Measurements from ENCODE around the gene PLXNA4.

PLXNA4 gene

GRCh38 chr7:132213583-132213982 is 362.7 kb downstream of the PLXNA4 start:
- no peak for DNase-seq (ENCODE audit: low read depth)
- H3K4me3 ChIP-seq (ENCODE audit: low read depth, low read length) = no peak overlapping the region
- TF ChIP-seq MAX (IDR thresholded peaks at IDR 0.05; ENCODE audit: low read depth, low read length) (no peak), CTCF (IDR thresholded peaks at IDR 0.05; ENCODE audit: low read depth, low read length) (no peak), MYC (IDR thresholded peaks at IDR 0.05; ENCODE audit: low read depth, low read length) (no peak), POLR2A (IDR thresholded peaks at IDR 0.05; ENCODE audit: extremely low read depth, insufficient read length) (no peak)

- no peak for DNase-seq (ENCODE audit: low read depth)
- no peak for TF ChIP-seq POLR2A (IDR thresholded peaks at IDR 0.05; ENCODE audit: extremely low read depth, insufficient read length)
- no peak for TF ChIP-seq CTCF (IDR thresholded peaks at IDR 0.05; ENCODE audit: low read depth, low read length)
- TF ChIP-seq MAX (IDR thresholded peaks at IDR 0.05; ENCODE audit: low read depth, low read length) = no peak
- TF ChIP-seq MYC (IDR thresholded peaks at IDR 0.05; ENCODE audit: low read depth, low read length) = no peak
Observed at GRCh38 chr7:132211971-132212370, 364.3 kb downstream of the PLXNA4 start.

GRCh38 chr7:132210821-132211220 is 365.4 kb downstream of the PLXNA4 start:
- H3K4me3 ChIP-seq (ENCODE audit: low read depth, low read length) = no peak overlapping the region
- TF ChIP-seq POLR2A (IDR thresholded peaks at IDR 0.05; ENCODE audit: extremely low read depth, insufficient read length) = no peak
- no peak for TF ChIP-seq MYC (IDR thresholded peaks at IDR 0.05; ENCODE audit: low read depth, low read length)
- TF ChIP-seq MAX (IDR thresholded peaks at IDR 0.05; ENCODE audit: low read depth, low read length) = no peak
- TF ChIP-seq CTCF (IDR thresholded peaks at IDR 0.05; ENCODE audit: low read depth, low read length) = no peak
- no peak for DNase-seq (ENCODE audit: low read depth)

More at GRCh38 chr7:132211971-132212370, 364.3 kb downstream of the PLXNA4 start:
- no peak overlapping the region for H3K4me3 ChIP-seq (ENCODE audit: low read depth, low read length)

GRCh38 chr7:132207782-132208181 is 368.5 kb downstream of the PLXNA4 start:
- no peak for DNase-seq (ENCODE audit: low read depth)
- TF ChIP-seq POLR2A (IDR thresholded peaks at IDR 0.05; ENCODE audit: extremely low read depth, insufficient read length) = no peak
- no peak for TF ChIP-seq MAX (IDR thresholded peaks at IDR 0.05; ENCODE audit: low read depth, low read length)
- TF ChIP-seq CTCF (IDR thresholded peaks at IDR 0.05; ENCODE audit: low read depth, low read length) = no peak
- no peak for TF ChIP-seq MYC (IDR thresholded peaks at IDR 0.05; ENCODE audit: low read depth, low read length)

GRCh38 chr7:132207211-132207610 is 369.1 kb downstream of the PLXNA4 start:
- TF ChIP-seq CTCF (IDR thresholded peaks at IDR 0.05; ENCODE audit: low read depth, low read length) (no peak), MAX (IDR thresholded peaks at IDR 0.05; ENCODE audit: low read depth, low read length) (no peak), MYC (IDR thresholded peaks at IDR 0.05; ENCODE audit: low read depth, low read length) (no peak), POLR2A (IDR thresholded peaks at IDR 0.05; ENCODE audit: extremely low read depth, insufficient read length) (no peak)

More at GRCh38 chr7:132207782-132208181, 368.5 kb downstream of the PLXNA4 start:
- H3K4me3 ChIP-seq (ENCODE audit: low read depth, low read length) = no peak overlapping the region

More at GRCh38 chr7:132207211-132207610, 369.1 kb downstream of the PLXNA4 start:
- no peak overlapping the region for H3K4me3 ChIP-seq (ENCODE audit: low read depth, low read length)
- no peak for DNase-seq (ENCODE audit: low read depth)
